ENCODE data around the gene COL18A1.

GRCh38 chr21:45463871-45464270 lies 58.9 kb downstream of the COL18A1 start:
- TF ChIP-seq POLR2A (IDR thresholded peaks at IDR 0.05; ENCODE audit: low read length) (no peak), GATA1 (IDR thresholded peaks at IDR 0.05; ENCODE audit: low read depth, low read length) (no peak)

Data from erythroblast (primary cell).